Ascending aorta (tissue), 2 donors: ENCODE results near the gene ANKRD1. TPM values are rescaled to one million over a fixed set of nuclear protein-coding genes. Genes with fewer than 3 reads are reported as not detected.
A peak's percentile ranks its signal among the peaks of the same experiment; 100 is the strongest.

ENCODE experiments used
- DNase-seq, 2 donors: peaks; one replicate each; pipeline ENCODE4 v3.0.0-alpha.2; 2019; ENCODE audit warnings: low spot score in 2 of 2
- H3K27ac ChIP-seq, 2 donors: fragments of 200-600 bp; sonication (generic); one replicate each; pipeline ENCODE4 v1.5.1; 2016 to 2017; ENCODE audit warnings: mild to moderate bottlenecking in 1 of 2
- H3K27me3 ChIP-seq: fragments of 200-600 bp; sonication (generic); one replicate; pipeline ENCODE4 v1.5.1; 2017
- H3K36me3 ChIP-seq, 2 donors: fragments of 200-600 bp; sonication (generic); one replicate each; pipeline ENCODE4 v1.5.1; 2016
- H3K4me1 ChIP-seq, 2 donors: fragments of 200-600 bp; sonication (generic); one replicate each; pipeline ENCODE4 v1.5.1; 2016 to 2017; ENCODE audit warnings: mild to moderate bottlenecking in 1 of 2
- H3K4me3 ChIP-seq, 2 donors: fragments of 200-600 bp; sonication (generic); one replicate each; pipeline ENCODE4 v1.5.1; 2016 to 2017; ENCODE audit warnings: mild to moderate bottlenecking in 1 of 2
- H3K9me3 ChIP-seq, 2 donors: fragments of 200-600 bp; sonication (generic); one replicate each; pipeline ENCODE4 v1.5.1; 2016
- intact Hi-C: fragments of 100-400 bp; cut with DNase I; formaldehyde crosslinking; loops from one replicate; pipeline ENCODE4 v1.15.1; 2023
- total RNA-seq: library from RNA; depleted of rRNA; stranded (reverse); fragments of >200 nt; gene quantifications from one replicate; pipeline ENCODE4 v1.1.0, GENCODE V29; 2016
- TF ChIP-seq, protein P1 (sequence below), 3 experiments: fragments of 200-600 bp in 2 of 3; fragments of 450-650 bp in 1 of 3; sonication (generic) in 2 of 3; IDR thresholded peaks; one replicate each; pipeline ENCODE4 v1.5.1; 2016 to 2019; ENCODE audit warnings: antibody characterized with exemption in 3 of 3, mild to moderate bottlenecking in 1 of 3, moderate library complexity in 1 of 3

Gene ANKRD1
- total RNA-seq, 1 donor from 2014 or later, result 8.1 TPM

DNA sequence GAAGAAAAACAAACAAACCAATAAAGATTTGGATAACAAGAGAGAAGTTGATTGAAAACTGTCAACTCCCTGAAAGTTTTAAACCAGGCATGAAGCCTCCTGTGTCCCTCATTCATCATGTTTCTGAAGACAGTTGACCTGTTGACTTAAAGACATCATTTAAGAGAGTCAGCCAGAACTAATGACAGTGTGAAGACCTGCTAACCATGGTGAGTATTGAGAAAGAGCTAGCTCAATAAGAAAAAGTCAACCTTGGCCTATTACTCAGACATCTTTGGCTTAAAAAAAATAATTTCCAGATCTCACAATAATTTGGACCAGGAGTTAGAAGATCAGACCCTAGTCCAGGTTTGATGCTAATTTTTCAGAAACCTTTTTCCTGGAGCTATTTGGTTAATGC, 45.3 kb upstream of the ANKRD1 start:
- Histone ChIP-seq H3K27me3 (no peaks in the 10 kb centered on the region), H3K27ac (no peak overlapping the region), H3K36me3 (no peaks in the 10 kb centered on the region), H3K4me3 (no peak overlapping the region), H3K9me3 (no peaks in the 10 kb centered on the region), H3K4me1 (peaks cover 0 to 7% of the 10 kb centered on the region in 2 donors)
- intact Hi-C loops, result no loop called here
- no peak for DNase-seq
- TF ChIP-seq, protein P1, sequence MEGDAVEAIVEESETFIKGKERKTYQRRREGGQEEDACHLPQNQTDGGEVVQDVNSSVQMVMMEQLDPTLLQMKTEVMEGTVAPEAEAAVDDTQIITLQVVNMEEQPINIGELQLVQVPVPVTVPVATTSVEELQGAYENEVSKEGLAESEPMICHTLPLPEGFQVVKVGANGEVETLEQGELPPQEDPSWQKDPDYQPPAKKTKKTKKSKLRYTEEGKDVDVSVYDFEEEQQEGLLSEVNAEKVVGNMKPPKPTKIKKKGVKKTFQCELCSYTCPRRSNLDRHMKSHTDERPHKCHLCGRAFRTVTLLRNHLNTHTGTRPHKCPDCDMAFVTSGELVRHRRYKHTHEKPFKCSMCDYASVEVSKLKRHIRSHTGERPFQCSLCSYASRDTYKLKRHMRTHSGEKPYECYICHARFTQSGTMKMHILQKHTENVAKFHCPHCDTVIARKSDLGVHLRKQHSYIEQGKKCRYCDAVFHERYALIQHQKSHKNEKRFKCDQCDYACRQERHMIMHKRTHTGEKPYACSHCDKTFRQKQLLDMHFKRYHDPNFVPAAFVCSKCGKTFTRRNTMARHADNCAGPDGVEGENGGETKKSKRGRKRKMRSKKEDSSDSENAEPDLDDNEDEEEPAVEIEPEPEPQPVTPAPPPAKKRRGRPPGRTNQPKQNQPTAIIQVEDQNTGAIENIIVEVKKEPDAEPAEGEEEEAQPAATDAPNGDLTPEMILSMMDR (IDR thresholded peaks at IDR 0.05), result no peak

DNA sequence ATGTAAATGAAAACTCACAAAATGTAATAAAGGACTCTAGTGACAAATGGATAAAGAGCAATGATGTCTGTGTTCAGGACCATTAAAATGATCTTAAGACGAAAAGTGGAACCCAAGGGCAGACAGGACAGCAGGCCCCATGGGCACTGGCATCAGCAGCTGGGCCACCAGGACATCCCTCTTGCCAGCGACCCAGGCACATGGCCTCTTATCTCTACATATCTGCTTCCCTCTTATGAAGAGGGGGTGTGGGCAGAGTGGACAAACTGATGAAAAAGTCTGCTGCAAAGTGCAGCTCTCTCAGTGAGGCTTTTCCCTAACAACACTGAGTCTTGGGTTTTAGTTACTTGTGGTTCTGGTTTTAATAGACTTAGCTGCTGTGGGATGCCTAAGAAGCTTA, 44.8 kb upstream of the ANKRD1 start:
- DNase-seq, result no peak
- intact Hi-C loops, result no loop called here
- H3K36me3 ChIP-seq, result no peaks in the 10 kb centered on the region
- no peak overlapping the region for H3K27ac ChIP-seq
- H3K4me3 ChIP-seq, result no peak overlapping the region
- no peaks in the 10 kb centered on the region for H3K9me3 ChIP-seq
- peaks cover 0 to 11% of the 10 kb centered on the region in 2 donors for H3K4me1 ChIP-seq
- H3K27me3 ChIP-seq, result no peaks in the 10 kb centered on the region
- TF ChIP-seq, protein P1 (IDR thresholded peaks at IDR 0.05), result no peak

DNA sequence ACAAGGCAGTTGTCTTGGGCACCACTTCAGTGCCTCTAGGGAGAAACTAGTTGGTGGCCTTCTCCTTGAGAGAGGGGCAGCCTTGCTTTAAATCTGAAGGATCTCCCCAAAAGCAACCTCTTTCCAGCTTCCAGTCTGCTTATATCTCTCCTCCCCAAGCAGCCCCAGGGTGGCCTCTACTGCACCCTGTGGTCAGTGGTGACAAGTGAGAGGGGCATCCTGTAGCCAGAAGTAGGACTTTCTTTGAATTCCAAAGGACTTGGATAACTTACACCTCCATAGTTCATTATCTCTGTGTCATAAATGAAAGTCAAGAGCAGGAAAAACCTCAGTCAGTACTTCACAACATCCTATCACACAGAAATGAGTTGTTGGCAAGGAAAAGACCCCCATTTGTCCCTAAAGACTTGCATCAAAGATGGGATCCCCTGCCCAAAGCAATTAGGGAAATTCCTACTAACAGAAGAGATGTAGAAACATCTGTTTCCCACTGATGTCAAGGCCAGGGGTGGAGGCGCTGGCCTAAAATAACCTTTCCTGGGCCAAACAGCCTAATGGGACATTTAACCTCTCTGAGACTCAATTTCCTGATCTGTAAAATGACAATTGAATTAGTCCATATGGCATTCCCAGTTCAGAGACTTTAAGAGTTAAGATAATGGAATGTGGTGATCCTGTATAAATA, 44.0 kb upstream of the ANKRD1 start:
- H3K36me3 ChIP-seq, result no peaks in the 10 kb centered on the region
- H3K4me1 ChIP-seq, result peaks cover 3 to 12% of the 10 kb centered on the region in 2 donors
- DNase-seq, result no peak
- TF ChIP-seq, protein P1 (IDR thresholded peaks at IDR 0.05), result no peak
- no peak overlapping the region for H3K4me3 ChIP-seq
- intact Hi-C loops, result no loop called here
- H3K27ac ChIP-seq, result no peak overlapping the region
- no peaks in the 10 kb centered on the region for H3K9me3 ChIP-seq
- H3K27me3 ChIP-seq, result no peaks in the 10 kb centered on the region

DNA sequence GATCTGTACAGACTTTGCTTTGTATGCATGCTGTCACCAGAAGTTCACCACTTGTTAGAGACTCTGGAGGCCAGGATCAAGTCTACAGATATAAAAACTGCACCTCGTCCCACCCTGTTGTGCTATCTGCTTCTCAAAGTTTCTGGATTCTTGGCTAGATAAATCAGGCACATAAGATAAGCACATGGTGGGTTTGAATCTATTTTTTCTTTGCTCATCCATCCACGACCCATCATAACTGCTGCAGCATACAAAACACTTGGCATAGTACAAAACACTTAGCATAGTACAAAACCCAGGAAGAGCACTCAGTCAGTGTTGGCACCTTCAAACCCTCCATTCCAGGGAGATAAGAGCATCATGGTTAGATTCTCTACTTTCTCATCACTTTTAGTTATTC, 42.4 kb upstream of the ANKRD1 start:
- H3K4me3 ChIP-seq, result no peak overlapping the region
- TF ChIP-seq, protein P1 (IDR thresholded peaks at IDR 0.05), result no peak
- no peaks in the 10 kb centered on the region for H3K36me3 ChIP-seq
- no peaks in the 10 kb centered on the region for H3K27me3 ChIP-seq
- H3K4me1 ChIP-seq, result peaks cover 6 to 14% of the 10 kb centered on the region in 2 donors
- no peak overlapping the region for H3K27ac ChIP-seq
- H3K9me3 ChIP-seq, result no peaks in the 10 kb centered on the region
- no peak for DNase-seq
- intact Hi-C loops, result no loop called here

DNA sequence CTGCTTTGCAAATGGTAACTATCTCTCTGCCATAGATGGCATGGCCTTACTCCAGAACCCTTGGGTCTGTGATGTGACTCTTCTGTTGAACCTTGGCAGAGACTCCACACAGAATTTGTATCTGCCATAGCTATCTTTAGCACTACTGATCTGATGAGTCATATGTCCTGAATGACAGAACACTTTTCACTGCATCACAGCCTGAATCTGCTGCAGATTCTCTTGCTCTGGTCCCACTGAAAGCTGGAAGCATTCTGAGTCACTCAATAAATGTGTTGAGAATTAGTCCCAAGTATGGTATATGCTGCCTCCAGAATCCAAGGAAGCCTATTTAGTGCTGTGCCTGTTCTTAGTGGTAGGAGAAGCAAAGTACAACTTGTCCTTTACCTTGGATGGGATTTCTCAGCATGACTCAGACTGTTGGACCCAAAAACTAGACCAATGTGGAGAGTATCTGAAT, 39.5 kb upstream of the ANKRD1 start:
- Histone ChIP-seq H3K27ac (peak overlapping the region; percentile 70 to 77), H3K36me3 (no peaks in the 10 kb centered on the region), H3K9me3 (no peaks in the 10 kb centered on the region), H3K27me3 (no peaks in the 10 kb centered on the region), H3K4me3 (no peak overlapping the region), H3K4me1 (peaks cover 6 to 14% of the 10 kb centered on the region in 2 donors)
- intact Hi-C loops, result no loop called here
- DNase-seq, result peak in 1 of 2 donors; percentile 69
- TF ChIP-seq, protein P1 (IDR thresholded peaks at IDR 0.05), result peak; percentile 5 to 35 (median 11)
